H1 (cell line): ENCODE measurements around the gene SCN2B. TPM values are rescaled to one million over a fixed set of nuclear protein-coding genes. Genes with fewer than 3 reads are reported as not detected.
A peak's percentile ranks its signal among the peaks of the same experiment; 100 is the strongest.

ENCODE experiments used
- CTCF ChIA-PET: fragments of 300-600 bp; sonication (Branson Sonifier 250); formaldehyde crosslinking; loops from one replicate; lab custom pipeline; 2021; ENCODE audit not compliant: partially characterized antibody; lab: Charles Lee
- POLR2A ChIA-PET: fragments of 300-600 bp; sonication (Branson Sonifier 250); formaldehyde crosslinking; loops from one replicate; lab custom pipeline; 2021; ENCODE audit warnings: inconsistent platforms; ENCODE audit not compliant: partially characterized antibody; lab: Charles Lee
- DNase-seq, 2 experiments: peaks; one replicate each; pipeline versions ENCODE4 v3.0.0 to v3.0.0-alpha.2; 2010 to 2022; ENCODE audit warnings: low spot score in 2 of 2, low read depth in 1 of 2, mixed read lengths in 1 of 2
- FAIRE-seq: peaks from 2 replicates; lab custom pipeline; 2011; peaks lifted over from hg19 to GRCh38; lab: Jason Lieb, UNC
- H2AFZ ChIP-seq: 2 replicates; pipeline ENCODE4 v1.8.1; 2012; ENCODE audit warnings: low read length, inconsistent platforms
- H2AK5ac ChIP-seq: 2 replicates; pipeline ENCODE4 v1.6.1; 2013; ENCODE audit warnings: low read depth, low read length
- H2BK120ac ChIP-seq: replicated peaks from 2 replicates; pipeline ENCODE3; 2013; ENCODE audit warnings: low read depth, low read length, inconsistent platforms
- H2BK12ac ChIP-seq: 2 replicates; pipeline ENCODE4 v1.6.1; 2013; ENCODE audit warnings: low read depth, low read length
- H2BK15ac ChIP-seq: 2 replicates; pipeline ENCODE4 v1.6.1; 2013; ENCODE audit warnings: low read length
- H2BK20ac ChIP-seq: 2 replicates; pipeline ENCODE4 v1.6.1; 2013; ENCODE audit warnings: low read length
- H2BK5ac ChIP-seq: 2 replicates; pipeline ENCODE4 v1.6.1; 2013; ENCODE audit warnings: low read depth, low read length
- H3K14ac ChIP-seq: 2 replicates; pipeline ENCODE4 v1.6.1; 2013; ENCODE audit warnings: inconsistent platforms; ENCODE audit not compliant: insufficient read length
- H3K18ac ChIP-seq: 2 replicates; pipeline ENCODE4 v1.6.1; 2013; ENCODE audit warnings: low read length; ENCODE audit errors: extremely low read depth
- H3K23ac ChIP-seq: 2 replicates; pipeline ENCODE4 v1.6.1; 2013; ENCODE audit warnings: inconsistent platforms; ENCODE audit not compliant: insufficient read length
- H3K23me2 ChIP-seq: 2 replicates; pipeline ENCODE4 v1.6.1; 2013; ENCODE audit warnings: low read depth, low read length
- H3K27ac ChIP-seq: 2 replicates; pipeline ENCODE4 v1.6.1; 2011; ENCODE audit warnings: low read depth, low read length, inconsistent platforms
- H3K27me3 ChIP-seq, 4 experiments: replicated peaks in 1 of 4; 1 replicate in 1 of 4; 2 replicates in 3 of 4; pipeline versions ENCODE4 v1.6.1 to v1.8.1; 2011 to 2013; ENCODE audit warnings: low read length in 3 of 4, mild to moderate bottlenecking in 3 of 4, inconsistent platforms in 2 of 4, mixed read lengths in 2 of 4, moderate library complexity in 1 of 4; ENCODE audit not compliant: control insufficient read depth in 3 of 4, insufficient read depth in 3 of 4; ENCODE audit errors: extremely low read depth in 1 of 4
- H3K36me3 ChIP-seq, 4 experiments: 2 replicates each; pipeline versions ENCODE4 v1.6.1 to v1.8.1; 2011 to 2013; ENCODE audit warnings: mild to moderate bottlenecking in 4 of 4, low read length in 3 of 4, moderate library complexity in 2 of 4, control low read depth in 1 of 4, inconsistent platforms in 1 of 4; ENCODE audit not compliant: insufficient read depth in 4 of 4, control insufficient read depth in 2 of 4
- H3K4ac ChIP-seq: replicated peaks from 2 replicates; pipeline ENCODE3; 2013; ENCODE audit warnings: low read length, low read depth, mixed read lengths, inconsistent platforms; ENCODE audit not compliant: insufficient read length
- H3K4me1 ChIP-seq, 4 experiments: replicated peaks in 1 of 4; 1 replicate in 1 of 4; 2 replicates in 3 of 4; pipeline versions ENCODE4 v1.6.1 to v1.8.1; 2011 to 2013; ENCODE audit warnings: low read length in 3 of 4, inconsistent platforms in 2 of 4, mixed read lengths in 1 of 4; ENCODE audit not compliant: insufficient read depth in 4 of 4, control insufficient read depth in 3 of 4
- H3K4me2 ChIP-seq, 2 experiments: 2 replicates each; pipeline versions ENCODE4 v1.6.1 to v1.8.1; 2011 to 2013; ENCODE audit warnings: low read depth in 2 of 2, low read length in 2 of 2, control low read depth in 1 of 2, inconsistent platforms in 1 of 2, mild to moderate bottlenecking in 1 of 2; ENCODE audit not compliant: insufficient read depth in 1 of 2
- H3K4me3 ChIP-seq, 4 experiments: fragments of 200-600, 300-600 bp in 1 of 4; sonication (generic), shearing (Covaris generic), sonication (Bioruptor Twin) in 1 of 4; 2 replicates each; pipeline versions ENCODE4 v1.5.1 to v1.8.1; 2011 to 2016; ENCODE audit warnings: low read length in 4 of 4, low read depth in 3 of 4, control low read depth in 2 of 4, inconsistent platforms in 2 of 4, mild to moderate bottlenecking in 2 of 4, mixed read lengths in 1 of 4, moderate library complexity in 1 of 4; ENCODE audit not compliant: insufficient read depth in 2 of 4; ENCODE audit errors: extremely low read depth in 1 of 4
- H3K56ac ChIP-seq: replicated peaks from 2 replicates; pipeline ENCODE3; 2013; ENCODE audit warnings: low read depth, mild to moderate bottlenecking, mixed read lengths, low read length, inconsistent platforms; ENCODE audit not compliant: insufficient read length
- H3K79me1 ChIP-seq: 2 replicates; pipeline ENCODE4 v1.6.1; 2013; ENCODE audit warnings: low read depth, low read length, control low read depth
- H3K79me2 ChIP-seq, 2 experiments: 2 replicates each; pipeline versions ENCODE4 v1.6.1 to v1.8.1; 2012 to 2013; ENCODE audit warnings: low read length in 2 of 2, mild to moderate bottlenecking in 2 of 2, inconsistent platforms in 1 of 2; ENCODE audit not compliant: insufficient read depth in 2 of 2, control insufficient read depth in 1 of 2
- H3K9ac ChIP-seq, 4 experiments: replicated peaks in 1 of 4; 1 replicate in 1 of 4; 2 replicates in 3 of 4; pipeline versions ENCODE4 v1.6.1 to v1.8.1; 2011 to 2013; ENCODE audit warnings: low read depth in 3 of 4, low read length in 3 of 4, control low read depth in 2 of 4, mild to moderate bottlenecking in 2 of 4, moderate library complexity in 2 of 4, inconsistent platforms in 1 of 4; ENCODE audit errors: extremely low read depth in 1 of 4
- H3K9me3 ChIP-seq, 2 experiments: 2 replicates each; pipeline versions ENCODE4 v1.6.1 to v1.8.1; 2012 to 2013; ENCODE audit warnings: mild to moderate bottlenecking in 2 of 2, moderate library complexity in 2 of 2, control low read depth in 1 of 2, inconsistent platforms in 1 of 2, low read depth in 1 of 2, low read length in 1 of 2, mixed read lengths in 1 of 2; ENCODE audit not compliant: insufficient read depth in 2 of 2
- H4K20me1 ChIP-seq, 2 experiments: replicated peaks in 1 of 2; 2 replicates each; pipeline versions ENCODE3 to v1.8.1; 2011 to 2013; ENCODE audit warnings: inconsistent platforms in 2 of 2, low read length in 2 of 2, mild to moderate bottlenecking in 1 of 2; ENCODE audit not compliant: insufficient read depth in 2 of 2, control insufficient read depth in 1 of 2
- H4K5ac ChIP-seq: 2 replicates; pipeline ENCODE4 v1.6.1; 2013; ENCODE audit warnings: low read length, low read depth, mixed read lengths, inconsistent platforms; ENCODE audit not compliant: insufficient read length
- H4K8ac ChIP-seq: 2 replicates; pipeline ENCODE4 v1.8.0; 2013; ENCODE audit warnings: mild to moderate bottlenecking, moderate library complexity, low read length, inconsistent platforms; ENCODE audit not compliant: insufficient read depth; ENCODE audit errors: extremely low read depth
- H4K91ac ChIP-seq: replicated peaks from 2 replicates; pipeline ENCODE3; 2013; ENCODE audit warnings: low read length, mixed read lengths, inconsistent platforms; ENCODE audit not compliant: insufficient read length
- E2F6 ChIP-seq: IDR thresholded peaks from 2 replicates; pipeline ENCODE4 v1.6.1; 2012; ENCODE audit warnings: inconsistent platforms
- EGR1 ChIP-seq: IDR thresholded peaks from 2 replicates; pipeline ENCODE4 v1.6.1; 2011; ENCODE audit warnings: low read depth, low read length, borderline replicate concordance
- EP300 ChIP-seq, 2 experiments: IDR thresholded peaks; 1 replicate in 1 of 2; 2 replicates in 1 of 2; pipeline ENCODE4 v1.6.1; 2011 to 2012; ENCODE audit warnings: low read depth in 2 of 2, low read length in 2 of 2, mild to moderate bottlenecking in 2 of 2, borderline replicate concordance in 1 of 2, inconsistent platforms in 1 of 2, moderate library complexity in 1 of 2
- GTF2F1 ChIP-seq: IDR thresholded peaks from 2 replicates; pipeline ENCODE4 v1.6.1; 2012; ENCODE audit warnings: low read depth, low read length, improper control_type of control experiment, borderline replicate concordance
- HDAC2 ChIP-seq, 2 experiments: fragments of 300-600 bp in 1 of 2; sonication (generic) in 1 of 2; IDR thresholded peaks; 2 replicates each; pipeline ENCODE4 v1.6.1; 2011 to 2012; ENCODE audit warnings: low read depth in 2 of 2, low read length in 2 of 2, mild to moderate bottlenecking in 2 of 2, moderate library complexity in 2 of 2, borderline replicate concordance in 1 of 2, inconsistent platforms in 1 of 2
- PHF8 ChIP-seq: fragments of 200-600 bp; sonication (generic); conservative IDR thresholded peaks from 2 replicates; pipeline ENCODE4 v1.7.1; 2012; ENCODE audit warnings: low read depth, mild to moderate bottlenecking, inconsistent platforms, low read length, moderate library complexity
- SP1 ChIP-seq: IDR thresholded peaks from 2 replicates; pipeline ENCODE4 v1.6.1; 2011; ENCODE audit warnings: low read depth, low read length
- TEAD4 ChIP-seq: IDR thresholded peaks from 2 replicates; pipeline ENCODE4 v1.6.1; 2012; ENCODE audit warnings: low read depth, low read length, inconsistent platforms, mixed read lengths
- YY1 ChIP-seq: IDR thresholded peaks from 2 replicates; pipeline ENCODE4 v1.6.1; 2011; ENCODE audit warnings: low read depth, mild to moderate bottlenecking, low read length
- WGBS, 2 experiments: shearing (Covaris generic) in 1 of 2; methylation state at CpG; one replicate each; pipeline versions ENCODE4 v1.1.6 to v1.1.7; 2013 to 2015; ENCODE audit warnings: low lambda C conversion rate in 2 of 2, mixed read lengths in 2 of 2, inconsistent platforms in 1 of 2, low coverage in 1 of 2, missing lambda C conversion rate in 1 of 2; ENCODE audit not compliant: insufficient replicate concordance in 2 of 2, insufficient coverage in 1 of 2, insufficient read length in 1 of 2; ENCODE audit errors: extremely low coverage in 1 of 2, missing lambda C conversion rate in 1 of 2; 5-methylcytosine and 5-hydroxymethylcytosine counted together
- polyA plus RNA-seq, 7 experiments: library from polyadenylated mRNA; depleted of rRNA in 3 of 7; stranded (reverse) in 5 of 7; unstranded in 2 of 7; fragments of >200 nt in 5 of 7; fragments of 200-250 nt in 2 of 7; gene quantifications; 1 replicate in 5 of 7; 2 replicates in 1 of 7; 4 replicates in 1 of 7; pipeline versions ENCODE4 v1.2.1 to v1.2.3, GENCODE V29; 2011 to 2013; ENCODE audit warnings: missing spikeins in 2 of 7, mixed read lengths in 2 of 7
- total RNA-seq: library from RNA; stranded (reverse); fragmentation: NEBNext Ultra II Directional; extraction: Animal tissue kit (Norgen Biotek cat#: 25700); gene quantifications from 2 replicates; pipeline ENCODE4 v1.2.1, GENCODE V29; 2021

The SCN2B gene
- total and polyA plus RNA-seq, 2 of the 8 experiments (the other 6 are each of a cell fraction or from before 2014, with no cell fraction given) = 0.14 to 0.24 TPM

GRCh38 chr11:118145285-118146227 is 30.9 kb downstream of the SCN2B start:
- H3K4ac ChIP-seq = no peak overlapping the region
- ChIA-PET POLR2A (no interaction called here), CTCF (interaction anchor here (0.7 to 12.7 kb wide), 24 partner anchors 9 to 467 kb away, joined by 3 to 245 read pairs (median 4); no protein-coding TSS in a partner anchor)
- no peak overlapping the region for H2BK15ac ChIP-seq
- no peak overlapping the region for H3K23ac ChIP-seq
- no peak overlapping the region for H2BK120ac ChIP-seq
- no peak overlapping the region for H2BK12ac ChIP-seq
- no peak overlapping the region for H4K5ac ChIP-seq
- peak overlapping the region; percentile 9; the same call in 1 of the 2 replicates for H3K18ac ChIP-seq
- peaks cover 0 to 21% (median 7%) of the 10 kb centered on the region in 4 experiments; a peak in 6 of 7 replicates for H3K4me1 ChIP-seq
- no peak overlapping the region for H3K14ac ChIP-seq
- peak; percentile 66 to 97 for DNase-seq
- H2AK5ac ChIP-seq = no peak overlapping the region
- no peak overlapping the region for H2BK5ac ChIP-seq
- H3K36me3 ChIP-seq = no peaks in the 10 kb centered on the region
- H4K20me1 ChIP-seq = peaks cover 0 to 3% of the 10 kb centered on the region in 2 experiments
- no peaks in the 10 kb centered on the region for H3K9me3 ChIP-seq
- H3K79me2 ChIP-seq = no peaks in the 10 kb centered on the region
- no peak overlapping the region for H2BK20ac ChIP-seq
- FAIRE-seq = peak; percentile 66
- H4K8ac ChIP-seq = no peak overlapping the region
- H3K27ac ChIP-seq = no peak overlapping the region
- H4K91ac ChIP-seq = no peak overlapping the region
- H2AFZ ChIP-seq = no peak overlapping the region
- H3K4me3 ChIP-seq = peak overlapping the region; percentile 34 to 70 (median 53)
- no peak overlapping the region; a peak in 1 of 7 replicates for H3K9ac ChIP-seq
- no peaks in the 10 kb centered on the region for H3K79me1 ChIP-seq
- H3K56ac ChIP-seq = no peak overlapping the region
- 4% methylated on average over 32 of the region's 78 CpGs; no CpG with 5 or more reads in 1 of the 2 experiments for WGBS, 2 experiments
- peak overlapping the region; percentile 27 to 74 for H3K4me2 ChIP-seq
- peaks cover 0 to 31% (median 17%) of the 10 kb centered on the region in 4 experiments; a peak in 6 of 7 replicates for H3K27me3 ChIP-seq
- no peaks in the 10 kb centered on the region for H3K23me2 ChIP-seq
- peak; percentile 46; the same call in 1 of the 2 replicates for TF ChIP-seq PHF8
- no peak for TF ChIP-seq EP300 (IDR thresholded peaks at IDR 0.05; ENCODE audit: borderline replicate concordance in 1 of 2, low read depth in 2 of 2, low read length in 2 of 2)
- no peak for TF ChIP-seq SP1
- TF ChIP-seq HDAC2 (IDR thresholded peaks at IDR 0.05; ENCODE audit: borderline replicate concordance in 1 of 2, low read depth in 2 of 2, low read length in 2 of 2) = 0 out of 4 replicates have a peak, but pooled peaks of 1 of the 2 experiments have one; percentile 42
- TF ChIP-seq EGR1 = no peak
- TF ChIP-seq TEAD4 = no peak
- no peak for TF ChIP-seq GTF2F1
- peak; percentile 56; the same call in 1 of the 2 replicates for TF ChIP-seq YY1
- 0 out of 2 replicates have a peak, but pooled peaks have one; percentile 27 for TF ChIP-seq E2F6
